GM21367 (cell line): ENCODE data around the gene GOLPH3.
A peak's percentile ranks its signal among the peaks of the same experiment; 100 is the strongest.
"Not testable (repeated sequence)": the region's sequence is repeated elsewhere in the genome, so short reads cannot be mapped to it uniquely, and the experiment has no call there.

Experiments used
- ATAC-seq: cut with Tn5 transposase; IDR thresholded peaks from one replicate; pipeline ENCODE4 v1.9.1; 2021; ENCODE audit not compliant: unreplicated experiment

Gene GOLPH3

GRCh38 chr5:32100691-32101302 is 73.3 kb downstream of the GOLPH3 start:
- ATAC-seq = no peak

DNA sequence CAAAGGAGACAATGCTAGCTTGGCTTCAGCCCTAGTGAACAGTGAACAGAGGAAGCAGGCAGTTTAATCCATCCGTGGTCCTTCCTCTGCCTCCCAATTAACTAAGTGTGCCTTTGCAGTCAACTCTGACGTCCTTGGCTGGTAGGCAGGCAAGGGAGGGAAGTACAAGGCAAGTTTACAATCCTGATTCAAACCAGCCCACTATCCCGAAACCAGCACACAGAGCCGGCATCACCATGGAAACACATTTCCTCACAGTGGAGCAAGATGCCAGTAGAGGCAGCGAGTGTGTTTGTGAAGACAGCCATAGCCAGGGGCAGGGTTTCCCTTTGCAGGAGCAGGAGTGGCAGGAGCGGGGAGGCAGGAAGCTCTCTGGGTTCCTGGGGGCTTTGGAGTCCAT is 73.9 kb downstream of the GOLPH3 start:
- no peak for ATAC-seq

- ATAC-seq = no peak
These were observed 74.6 kb downstream of the GOLPH3 start for GRCh38 chr5:32099486-32100035.

DNA sequence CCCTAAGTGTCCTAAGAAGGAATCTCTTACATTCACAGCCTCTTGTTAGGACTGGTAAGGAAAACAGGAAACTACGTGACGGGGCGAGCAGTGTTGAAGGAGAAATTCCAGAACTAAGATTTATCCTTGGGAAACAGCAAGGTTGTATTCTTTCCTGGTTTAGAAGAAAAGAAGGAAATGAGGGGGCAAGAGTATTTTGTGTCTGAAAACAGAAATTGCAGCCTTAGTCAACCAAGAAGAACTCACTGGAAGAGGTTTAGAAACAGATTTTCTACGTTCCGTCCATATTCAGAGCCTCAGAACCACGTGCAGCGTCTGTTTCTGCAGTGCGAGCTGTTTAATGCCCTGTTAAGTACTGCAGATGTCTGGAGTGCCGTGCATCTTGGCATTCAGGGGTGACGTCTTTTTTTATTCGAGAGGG is 75.2 kb downstream of the GOLPH3 start:
- no peak for ATAC-seq

GRCh38 chr5:32098291-32098690 is 75.8 kb downstream of the GOLPH3 start:
- no peak for ATAC-seq

- ATAC-seq = no peak
These were observed 77.1 kb downstream of the GOLPH3 start for GRCh38 chr5:32096891-32097595.

GRCh38 chr5:32095261-32095671 is 78.9 kb downstream of the GOLPH3 start:
- no peak for ATAC-seq

DNA sequence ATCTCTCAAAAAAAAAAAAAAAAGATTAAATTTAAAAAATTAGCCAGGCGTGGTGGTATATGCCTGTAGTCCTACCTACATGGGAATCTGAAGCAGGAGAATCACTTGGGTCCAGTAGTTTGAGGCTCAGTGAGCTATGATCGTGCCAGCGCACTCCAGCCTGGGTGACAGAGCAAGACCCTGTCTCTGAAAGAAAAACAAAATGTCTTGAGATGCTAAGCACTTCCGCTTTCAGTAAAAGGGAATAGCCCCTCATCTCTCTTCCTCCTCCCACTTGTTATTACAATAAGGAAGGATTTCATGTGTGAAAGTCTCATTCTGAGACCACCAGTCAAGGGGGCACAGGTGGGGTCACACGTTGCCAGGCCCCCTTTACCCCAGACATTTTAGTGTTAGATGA is 79.4 kb downstream of the GOLPH3 start:
- no peak for ATAC-seq

GRCh38 chr5:32092938-32093812 is 80.9 kb downstream of the GOLPH3 start:
- ATAC-seq = peak; percentile 86

DNA sequence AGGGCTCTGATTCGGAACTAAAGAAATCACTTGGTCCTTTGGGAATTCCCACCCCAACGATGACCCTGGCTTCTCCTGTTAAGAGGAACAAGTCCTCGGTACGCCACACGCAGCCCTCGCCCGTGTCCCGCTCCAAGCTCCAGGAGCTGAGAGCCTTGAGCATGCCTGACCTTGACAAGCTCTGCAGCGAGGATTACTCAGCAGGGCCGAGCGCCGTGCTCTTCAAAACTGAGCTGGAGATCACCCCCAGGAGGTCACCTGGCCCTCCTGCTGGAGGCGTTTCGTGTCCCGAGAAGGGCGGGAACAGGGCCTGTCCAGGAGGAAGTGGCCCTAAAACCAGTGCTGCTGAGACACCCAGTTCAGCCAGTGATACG is 83.4 kb downstream of the GOLPH3 start:
- ATAC-seq = no peak

GRCh38 chr5:32090026-32090754 is 83.9 kb downstream of the GOLPH3 start:
- no peak for ATAC-seq

GRCh38 chr5:32089146-32090000 is 84.7 kb downstream of the GOLPH3 start:
- no peak for ATAC-seq

- ATAC-seq = no peak
These were observed 85.9 kb downstream of the GOLPH3 start for GRCh38 chr5:32088214-32088613.

GRCh38 chr5:32087086-32088082 is 86.7 kb downstream of the GOLPH3 start:
- no peak for ATAC-seq

- ATAC-seq = no peak
These were observed 90.1 kb downstream of the GOLPH3 start for GRCh38 chr5:32083981-32084430.

- no peak for ATAC-seq
These were observed 91.4 kb downstream of the GOLPH3 start for GRCh38 chr5:32082701-32083100.

DNA sequence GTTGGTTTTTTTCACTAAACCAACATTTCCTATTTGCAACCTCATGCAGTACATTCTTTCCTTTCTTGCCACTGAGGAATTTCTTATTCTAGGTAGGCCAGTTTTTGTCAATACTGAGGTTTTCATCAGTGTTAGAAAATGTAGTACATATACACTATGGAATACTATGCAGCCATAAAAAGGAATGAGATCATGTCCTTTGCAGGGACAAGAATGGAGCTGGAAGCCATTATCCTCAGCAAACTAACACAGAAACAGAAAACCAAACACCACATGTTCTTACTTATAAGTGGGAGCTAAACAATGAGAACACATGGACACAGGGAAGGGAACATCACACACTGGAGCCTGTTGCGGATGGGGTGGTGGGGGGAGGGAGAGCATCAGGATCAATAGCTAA is 93.6 kb downstream of the GOLPH3 start:
- ATAC-seq = not testable (repeated sequence)

DNA sequence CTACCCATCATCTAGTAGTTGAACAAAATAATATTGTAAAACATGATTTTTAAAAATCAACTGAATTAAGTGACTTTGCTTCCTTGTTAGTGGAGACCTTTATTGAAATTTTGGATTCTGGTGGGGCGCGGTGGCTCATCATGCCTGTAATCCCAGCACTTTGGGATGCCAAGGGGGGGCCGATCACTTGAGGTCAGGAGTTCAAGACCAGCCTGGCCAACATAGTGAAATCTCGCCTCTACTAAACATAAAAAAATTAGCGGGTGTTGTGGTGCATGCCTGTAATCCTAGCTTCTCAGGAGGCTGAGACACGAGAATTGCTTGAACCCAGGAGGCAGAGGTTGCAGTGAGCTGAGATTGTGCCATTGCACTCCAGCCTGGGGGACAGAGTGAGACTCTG is 95.3 kb downstream of the GOLPH3 start:
- ATAC-seq = not testable (repeated sequence)
